B cell (primary cell): ENCODE data around the gene ITGB3BP. TPM values are rescaled to one million over a fixed set of nuclear protein-coding genes. Genes with fewer than 3 reads are reported as not detected.

Experiments used
- ATAC-seq: fragments of 200-7000 bp; cut with Tn5 transposase; one replicate; pipeline ENCODE4 v1.10.0; 2021; ENCODE audit warnings: low read depth, mild to moderate bottlenecking, moderate number of reproducible peaks, moderate library complexity
- CTCF ChIA-PET: fragments of 350-600 bp; sonication (Branson Sonifier 250); formaldehyde crosslinking; loops from one replicate; lab custom pipeline; 2021; ENCODE audit warnings: antibody characterized with exemption, inconsistent platforms; lab: Charles Lee
- POLR2A ChIA-PET: fragments of 350-600 bp; sonication (Branson Sonifier 250); formaldehyde crosslinking; loops from one replicate; lab custom pipeline; 2021; ENCODE audit warnings: antibody characterized with exemption; lab: Charles Lee
- DNase-seq: peaks from one replicate; pipeline ENCODE4 v3.0.0; 2013
- H2AFZ ChIP-seq: 2 replicates; pipeline ENCODE4 v1.6.1; 2012; ENCODE audit warnings: mild to moderate bottlenecking, low read depth, low read length; ENCODE audit not compliant: insufficient read depth, poor library complexity, severe bottlenecking
- H3K27ac ChIP-seq, 2 donors: 1 replicate in 1 of 2; 2 replicates in 1 of 2; pipeline ENCODE4 v1.5.1; 2012 to 2013; ENCODE audit warnings: low read length in 2 of 2, mild to moderate bottlenecking in 2 of 2, moderate library complexity in 1 of 2
- H3K27me3 ChIP-seq, 4 experiments: fragments of 200-600 bp in 1 of 4; sonication (generic) in 1 of 4; replicated peaks in 1 of 4; 1 replicate in 2 of 4; 2 replicates in 2 of 4; pipeline versions ENCODE4 v1.6.1 to v1.7.0; 2013 to 2016; ENCODE audit warnings: low read length in 3 of 4, mild to moderate bottlenecking in 2 of 4, mixed read lengths in 1 of 4, moderate library complexity in 1 of 4; ENCODE audit not compliant: insufficient read depth in 4 of 4, control insufficient read depth in 3 of 4; ENCODE audit errors: control extremely low read depth in 1 of 4
- H3K36me3 ChIP-seq, 2 experiments: replicated peaks in 1 of 2; 1 replicate in 1 of 2; 2 replicates in 1 of 2; pipeline versions ENCODE4 v1.6.1 to v1.7.1; 2013; ENCODE audit warnings: low read length in 1 of 2; ENCODE audit not compliant: insufficient read depth in 2 of 2, control insufficient read depth in 1 of 2; ENCODE audit errors: control extremely low read depth in 1 of 2, extremely low read depth in 1 of 2
- H3K4me1 ChIP-seq, 2 donors: fragments of 200-600 bp in 1 of 2; sonication (generic) in 1 of 2; 1 replicate in 1 of 2; 2 replicates in 1 of 2; pipeline versions ENCODE4 v1.5.1 to v1.6.1; 2013 to 2017; ENCODE audit warnings: low read length in 2 of 2; ENCODE audit not compliant: control insufficient read depth in 2 of 2, insufficient read depth in 2 of 2
- H3K4me2 ChIP-seq: replicated peaks from 2 replicates; pipeline ENCODE3; 2012; ENCODE audit warnings: mild to moderate bottlenecking, low read depth, low read length; ENCODE audit not compliant: poor library complexity, severe bottlenecking
- H3K4me3 ChIP-seq, 5 experiments: fragments of 200-600 bp in 1 of 5; sonication (generic) in 1 of 5; 1 replicate in 3 of 5; 2 replicates in 2 of 5; pipeline versions ENCODE4 v1.5.1 to v1.7.0; 2011 to 2016; ENCODE audit warnings: low read length in 4 of 5, mild to moderate bottlenecking in 4 of 5, low read depth in 2 of 5, control low read depth in 1 of 5, moderate library complexity in 1 of 5; ENCODE audit not compliant: insufficient read depth in 1 of 5; ENCODE audit errors: control extremely low read depth in 1 of 5, extremely low read depth in 1 of 5
- H3K79me2 ChIP-seq: fragments of 200-600 bp; sonication (generic); one replicate; pipeline ENCODE4 v1.6.0; 2016; ENCODE audit warnings: low read length; ENCODE audit not compliant: control insufficient read depth, insufficient read depth
- H3K9ac ChIP-seq: fragments of 200-600 bp; sonication (generic); 2 replicates; pipeline ENCODE4 v1.6.1; 2017; ENCODE audit warnings: mild to moderate bottlenecking, low read length, moderate library complexity
- H3K9me3 ChIP-seq, 3 donors: one replicate each; pipeline versions ENCODE4 v1.6.1 to v1.7.1; 2013; ENCODE audit warnings: low read length in 2 of 3; ENCODE audit not compliant: control insufficient read depth in 2 of 3, insufficient read depth in 1 of 3; ENCODE audit errors: control extremely low read depth in 1 of 3
- H4K20me1 ChIP-seq: 2 replicates; pipeline ENCODE4 v1.6.0; 2012; ENCODE audit warnings: mild to moderate bottlenecking, low read length; ENCODE audit not compliant: insufficient read depth, control insufficient read depth, poor library complexity, severe bottlenecking
- H3K27ac Mint-ChIP-seq: one replicate; pipeline ENCODE4 v1.8.0; 2021; ENCODE audit warnings: mixed read lengths
- H3K27me3 Mint-ChIP-seq: one replicate; pipeline ENCODE4 v1.8.0; 2021; ENCODE audit warnings: mixed read lengths
- H3K4me1 Mint-ChIP-seq: one replicate; pipeline ENCODE4 v1.8.0; 2021; ENCODE audit warnings: mixed read lengths
- H3K4me3 Mint-ChIP-seq: one replicate; pipeline ENCODE4 v1.8.0; 2021; ENCODE audit warnings: mixed read lengths
- H3K9me3 Mint-ChIP-seq: one replicate; pipeline ENCODE4 v1.8.0; 2022; ENCODE audit warnings: mixed read lengths; ENCODE audit not compliant: insufficient read depth
- CTCF ChIP-seq: fragments of 200-600 bp; IDR thresholded peaks from one replicate; pipeline ENCODE4 v1.8.0; 2022; ENCODE audit warnings: antibody characterized with exemption, mild to moderate bottlenecking
- EZH2 ChIP-seq: IDR thresholded peaks from 2 replicates; pipeline ENCODE4 v1.6.1; 2012; ENCODE audit warnings: borderline replicate concordance, low read depth, mild to moderate bottlenecking, moderate library complexity, low read length; ENCODE audit not compliant: insufficient read depth, poor library complexity, severe bottlenecking
- WGBS: methylation state at CpG from one replicate; pipeline ENCODE4 v1.1.5; 2013; ENCODE audit warnings: missing lambda C conversion rate; ENCODE audit not compliant: insufficient coverage; 5-methylcytosine and 5-hydroxymethylcytosine counted together
- intact Hi-C: fragments of 100-400 bp; cut with micrococcal nuclease; formaldehyde crosslinking; loops from one replicate; pipeline ENCODE4 v1.10.0; 2022
- polyA plus RNA-seq: library from polyadenylated mRNA; depleted of rRNA; stranded (reverse); fragments of >200 nt; gene quantifications from 2 replicates; pipeline ENCODE4 v1.2.3, GENCODE V29; 2012
- total RNA-seq, 2 donors: library from RNA; stranded (reverse); fragments of 120-200 nt in 1 of 2; gene quantifications; 1 replicate in 1 of 2; 2 replicates in 1 of 2; pipeline versions ENCODE4 v1.2.3 to v1.2.4, GENCODE V29; 2013 to 2022

ITGB3BP gene
- total and polyA plus RNA-seq, 2 donors (not counting 1 experiment from before 2014, with no cell fraction given) = 12.7 to 37.4 TPM

DNA sequence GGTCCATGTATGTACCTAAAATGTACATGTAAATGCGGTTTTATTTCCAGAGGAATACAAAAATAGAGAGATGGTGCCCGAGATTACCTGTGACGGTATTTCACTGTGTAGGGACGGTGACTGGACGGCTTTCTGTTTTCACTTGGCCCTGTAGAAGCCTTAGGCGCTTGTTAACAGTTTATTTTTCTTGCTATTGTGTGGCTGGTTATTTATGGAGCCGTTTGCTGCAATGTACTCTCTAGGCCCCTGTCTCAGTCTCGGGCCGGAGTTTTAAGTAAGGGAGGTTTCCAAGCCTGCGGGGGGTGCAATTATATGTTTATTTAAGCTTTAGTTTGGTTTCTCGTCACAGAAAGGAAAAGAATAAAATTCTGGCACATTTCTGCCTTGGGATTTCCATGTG, 713 bp upstream of the ITGB3BP start:
- peak overlapping the region; percentile 88 to 91 for H3K27ac ChIP-seq
- H3K4me3 ChIP-seq = peak overlapping the region; percentile 76 to 97 (median 88)
- 0% methylated on average over 7 of the region's 11 CpGs for WGBS
- CTCF ChIA-PET = interaction anchor here (0.9 to 1.3 kb wide), 2 partner anchors 14 to 32 kb away, joined by 3 read pairs; no protein-coding TSS in a partner anchor
- no peaks in the 10 kb centered on the region for H3K9me3 ChIP-seq
- Mint-ChIP-seq H3K4me1 (peaks cover 26% of the 10 kb centered on the region), H3K4me3 (peak overlapping the region; percentile 92), H3K27me3 (no peaks in the 10 kb centered on the region), H3K9me3 (no peaks in the 10 kb centered on the region), H3K27ac (peak overlapping the region; percentile 96)
- DNase-seq (no peak), ATAC-seq (peak; percentile 5)
- peaks cover 18% of the 10 kb centered on the region for H3K79me2 ChIP-seq
- no peak for TF ChIP-seq CTCF
- no peak for TF ChIP-seq EZH2
- peak overlapping the region; percentile 82 for H3K4me2 ChIP-seq
- H3K36me3 ChIP-seq = peaks cover 0 to 1% of the 10 kb centered on the region in 2 experiments
- H4K20me1 ChIP-seq = no peaks in the 10 kb centered on the region
- peaks cover 16 to 17% of the 10 kb centered on the region in 2 donors for H3K4me1 ChIP-seq
- intact Hi-C loops = loop anchor here (1.0 to 5.0 kb wide), 8 partner anchors 13 to 1897 kb away; partner anchors contain the start of genes ALG6, ATG4C, LEPR and LEPROT
- POLR2A ChIA-PET = no interaction called here
- H3K9ac ChIP-seq = peak overlapping the region; percentile 83
- H3K27me3 ChIP-seq = no peaks in the 10 kb centered on the region
- peak overlapping the region; percentile 95 for H2AFZ ChIP-seq

- POLR2A ChIA-PET = interaction anchor here (0.7 kb wide), 1 partner anchor 24 kb away, joined by 4 read pairs; no protein-coding TSS in a partner anchor
- no peak overlapping the region for H3K4me3 Mint-ChIP-seq
- Histone ChIP-seq H3K79me2 (peaks cover 8% of the 10 kb centered on the region), H3K4me2 (no peak overlapping the region), H3K27me3 (no peaks in the 10 kb centered on the region), H3K27ac (no peak overlapping the region), H4K20me1 (no peaks in the 10 kb centered on the region), H2AFZ (no peak overlapping the region), H3K9me3 (peaks cover 0 to 2% (median 0%) of the 10 kb centered on the region in 3 donors), H3K4me3 (no peak overlapping the region), H3K9ac (no peak overlapping the region), H3K4me1 (peaks cover 4% of the 10 kb centered on the region in 2 donors), H3K36me3 (no peaks in the 10 kb centered on the region)
- DNase-seq = no peak
- H3K4me1 Mint-ChIP-seq = peaks cover 4% of the 10 kb centered on the region
- ATAC-seq = no peak
- TF ChIP-seq CTCF = no peak
- TF ChIP-seq EZH2 = no peak
- H3K27ac Mint-ChIP-seq = no peak overlapping the region
- intact Hi-C loops = no loop called here
- CTCF ChIA-PET = no interaction called here
- H3K9me3 Mint-ChIP-seq = no peaks in the 10 kb centered on the region
- H3K27me3 Mint-ChIP-seq = no peaks in the 10 kb centered on the region
- no CpG with 5 or more reads among the region's 2 CpGs for WGBS
Measured at GRCh38 chr1:63516629-63517028, 6.4 kb downstream of the ITGB3BP start.
